Colonic mucosa (tissue), 4 donors: ENCODE data around the gene WBP2. TPM values are rescaled to one million over a fixed set of nuclear protein-coding genes. Genes with fewer than 3 reads are reported as not detected.
"Not testable (repeated sequence)": the region's sequence is repeated elsewhere in the genome, so short reads cannot be mapped to it uniquely, and the experiment has no call there.

Experiments used
- DNase-seq: peaks from one replicate; pipeline ENCODE4 v3.0.0-alpha.2; 2020
- H3K27ac ChIP-seq: fragments of 200-600 bp; one replicate; pipeline ENCODE4 v1.8.0; 2021
- H3K27me3 ChIP-seq: fragments of 200-600 bp; one replicate; pipeline ENCODE4 v1.8.0; 2021
- H3K36me3 ChIP-seq: fragments of 200-600 bp; one replicate; pipeline ENCODE4 v1.8.0; 2021
- H3K4me1 ChIP-seq: fragments of 200-600 bp; one replicate; pipeline ENCODE4 v1.8.0; 2021; ENCODE audit warnings: mild to moderate bottlenecking
- H3K4me3 ChIP-seq: fragments of 200-600 bp; one replicate; pipeline ENCODE4 v1.8.0; 2021
- H3K9ac ChIP-seq, 2 donors: one replicate each; pipeline ENCODE4 v1.7.0; 2013; ENCODE audit warnings: control low read depth in 2 of 2, low read depth in 2 of 2, low read length in 2 of 2
- H3K9me3 ChIP-seq: fragments of 200-600 bp; one replicate; pipeline ENCODE4 v1.8.0; 2021
- intact Hi-C: fragments of 100-400 bp; cut with DNase I; formaldehyde crosslinking; loops from one replicate; pipeline ENCODE4 v1.14.1; 2022
- total RNA-seq, 2 donors: library from RNA; stranded (reverse); fragmentation: NEBNext Ultra II Directional in 1 of 2; extraction: Animal tissue kit (Norgen Biotek cat#: 25700) in 1 of 2; gene quantifications; one replicate each; pipeline ENCODE4 v1.2.1, GENCODE V29; 2021
- TF ChIP-seq, protein P1 (sequence below): fragments of 200-600 bp; IDR thresholded peaks from one replicate; pipeline ENCODE4 v1.8.0; 2022; ENCODE audit warnings: antibody characterized with exemption, mild to moderate bottlenecking
- donor health status: healthy.
- donor health status: DM: no; HTN: no; CAD: no.
- donor health status: DM: no; HTN: no; CAD: no.

WBP2 gene
- total RNA-seq, 2 donors from 2014 or later = 69.8 to 102 TPM

DNA sequence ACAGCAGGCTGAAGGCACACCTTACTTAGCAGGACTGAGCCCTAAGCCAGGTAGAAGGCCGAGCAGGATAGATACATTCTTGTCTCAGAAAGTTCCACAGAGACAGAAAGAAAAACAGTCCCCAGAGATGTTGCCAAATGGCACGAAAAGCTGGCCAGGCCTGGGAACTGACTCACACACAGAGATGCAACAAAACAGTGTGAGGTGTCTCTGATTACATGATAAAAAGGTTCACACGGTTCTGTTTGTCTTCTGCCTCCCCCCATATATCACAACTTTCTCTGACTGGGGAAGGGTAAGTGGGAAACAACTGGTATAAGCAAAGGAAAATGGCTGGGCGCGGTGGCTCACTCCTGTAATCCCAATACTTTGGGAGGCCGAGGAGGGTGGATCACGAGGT lies 1.7 kb downstream of the WBP2 start:
- Histone ChIP-seq H3K4me1 (peaks cover 16% of the 10 kb centered on the region), H3K9me3 (no peaks in the 10 kb centered on the region), H3K36me3 (peaks cover 23% of the 10 kb centered on the region), H3K9ac (no peak overlapping the region), H3K27ac (no peak overlapping the region), H3K27me3 (no peaks in the 10 kb centered on the region), H3K4me3 (no peak overlapping the region)
- TF ChIP-seq, protein P1, sequence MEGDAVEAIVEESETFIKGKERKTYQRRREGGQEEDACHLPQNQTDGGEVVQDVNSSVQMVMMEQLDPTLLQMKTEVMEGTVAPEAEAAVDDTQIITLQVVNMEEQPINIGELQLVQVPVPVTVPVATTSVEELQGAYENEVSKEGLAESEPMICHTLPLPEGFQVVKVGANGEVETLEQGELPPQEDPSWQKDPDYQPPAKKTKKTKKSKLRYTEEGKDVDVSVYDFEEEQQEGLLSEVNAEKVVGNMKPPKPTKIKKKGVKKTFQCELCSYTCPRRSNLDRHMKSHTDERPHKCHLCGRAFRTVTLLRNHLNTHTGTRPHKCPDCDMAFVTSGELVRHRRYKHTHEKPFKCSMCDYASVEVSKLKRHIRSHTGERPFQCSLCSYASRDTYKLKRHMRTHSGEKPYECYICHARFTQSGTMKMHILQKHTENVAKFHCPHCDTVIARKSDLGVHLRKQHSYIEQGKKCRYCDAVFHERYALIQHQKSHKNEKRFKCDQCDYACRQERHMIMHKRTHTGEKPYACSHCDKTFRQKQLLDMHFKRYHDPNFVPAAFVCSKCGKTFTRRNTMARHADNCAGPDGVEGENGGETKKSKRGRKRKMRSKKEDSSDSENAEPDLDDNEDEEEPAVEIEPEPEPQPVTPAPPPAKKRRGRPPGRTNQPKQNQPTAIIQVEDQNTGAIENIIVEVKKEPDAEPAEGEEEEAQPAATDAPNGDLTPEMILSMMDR = no peak
- no peak for DNase-seq
- intact Hi-C loops = no loop called here

DNA sequence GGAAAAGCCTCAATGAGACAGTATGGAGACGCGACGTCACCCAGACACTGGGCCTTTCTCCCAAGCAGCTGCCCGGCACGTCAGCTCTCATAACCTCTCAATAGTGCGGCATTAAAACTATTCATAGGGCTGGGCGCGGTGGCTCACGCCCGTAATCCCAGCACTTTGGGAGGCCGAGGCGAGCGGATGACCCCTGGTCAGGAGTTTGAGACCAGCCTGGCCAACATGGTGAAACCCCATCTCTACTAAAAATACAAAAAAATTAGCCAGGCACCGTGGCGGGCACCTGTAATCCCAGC lies 3.5 kb downstream of the WBP2 start:
- Histone ChIP-seq H3K4me1 (peaks cover 22% of the 10 kb centered on the region), H3K36me3 (peaks cover 32% of the 10 kb centered on the region)
- DNase-seq, H3K4me3 ChIP-seq, H3K9ac ChIP-seq, H3K27me3 ChIP-seq, H3K9me3 ChIP-seq, intact Hi-C loops, H3K27ac ChIP-seq: not testable (repeated sequence)

DNA sequence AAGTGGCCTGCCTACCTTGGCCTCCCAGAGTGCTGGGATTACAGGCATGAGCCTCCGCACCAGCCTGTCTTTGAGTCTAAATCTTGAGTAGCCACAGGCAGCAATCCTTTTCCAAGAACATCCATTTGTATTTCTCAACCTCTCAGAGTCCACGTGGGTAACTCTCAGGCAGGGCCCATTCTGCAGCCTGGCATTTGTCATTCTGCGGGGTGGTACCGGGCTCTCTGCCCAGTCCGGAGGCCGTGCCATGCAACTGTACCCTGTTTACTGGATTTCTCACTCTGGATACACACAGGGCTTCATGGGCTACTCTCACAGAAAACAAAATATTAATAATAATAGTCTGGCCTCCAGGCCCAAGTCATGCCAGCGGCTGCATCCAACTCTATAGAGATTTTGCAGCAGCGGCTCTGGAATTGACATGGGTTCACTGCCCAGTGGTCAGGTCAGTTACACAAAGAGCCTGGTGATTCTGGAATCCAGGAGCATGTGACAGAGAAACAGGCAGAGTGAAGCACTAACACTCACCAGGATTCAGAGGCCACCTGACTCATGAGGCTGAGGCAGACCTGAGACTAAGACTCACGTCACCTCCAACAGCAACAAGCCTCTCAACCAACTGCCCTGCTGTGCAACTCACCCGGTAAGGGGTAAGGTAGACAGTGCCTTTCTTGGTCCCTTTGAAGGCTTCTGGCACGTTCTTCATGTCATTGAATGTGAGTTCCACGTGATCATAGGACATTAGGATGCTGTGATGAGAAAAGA lies 4.0 kb downstream of the WBP2 start:
- TF ChIP-seq, protein P1 = no peak
- Histone ChIP-seq H3K27ac (no peak overlapping the region), H3K9me3 (no peaks in the 10 kb centered on the region), H3K27me3 (no peaks in the 10 kb centered on the region), H3K4me1 (peaks cover 23% of the 10 kb centered on the region), H3K4me3 (no peak overlapping the region), H3K9ac (no peak overlapping the region), H3K36me3 (peaks cover 32% of the 10 kb centered on the region)
- no peak for DNase-seq
- intact Hi-C loops = no loop called here

DNA sequence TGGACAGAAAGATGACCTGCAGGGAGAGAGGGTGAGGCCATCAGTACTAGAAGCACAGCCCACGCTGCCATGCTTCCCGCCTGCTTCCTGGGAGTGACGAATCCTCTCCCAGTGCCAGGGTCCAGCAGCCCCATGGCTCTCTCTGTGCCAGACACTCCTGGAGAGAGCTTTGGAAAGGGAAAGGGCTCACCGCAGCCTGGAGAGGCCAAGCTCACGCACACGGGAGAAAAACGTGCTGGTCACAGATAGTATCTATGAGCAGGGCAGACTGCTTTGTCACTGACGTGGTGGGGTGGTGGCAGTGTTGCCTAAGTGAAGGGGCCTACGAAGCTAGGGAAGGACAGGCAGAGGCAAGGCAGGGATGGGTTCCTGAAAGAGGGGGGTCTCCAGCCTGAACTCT lies 5.4 kb downstream of the WBP2 start:
- Histone ChIP-seq H3K27ac (no peak overlapping the region), H3K9me3 (no peaks in the 10 kb centered on the region), H3K27me3 (no peaks in the 10 kb centered on the region), H3K9ac (no peak overlapping the region), H3K4me1 (peaks cover 35% of the 10 kb centered on the region), H3K4me3 (no peak overlapping the region), H3K36me3 (peaks cover 32% of the 10 kb centered on the region)
- DNase-seq = no peak
- intact Hi-C loops = no loop called here
- TF ChIP-seq, protein P1 = no peak

DNA sequence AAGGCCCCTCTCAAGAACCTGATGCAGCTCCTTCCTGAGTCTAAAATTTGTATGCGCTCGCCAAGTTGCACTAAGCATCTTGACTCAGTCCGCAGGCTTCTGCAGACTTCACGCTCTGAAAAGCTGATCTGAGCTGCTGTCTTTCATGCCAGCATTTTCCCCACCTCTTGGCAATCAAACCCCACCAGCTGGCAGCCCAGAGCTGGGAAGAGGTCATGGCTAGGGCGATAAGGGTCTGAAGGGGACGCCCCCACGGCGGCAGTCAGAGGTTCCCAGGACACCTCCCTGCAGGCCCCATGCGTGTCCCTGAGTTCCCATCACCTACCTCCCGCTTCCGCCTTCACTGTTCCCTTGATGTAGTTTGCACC lies 5.9 kb downstream of the WBP2 start:
- Histone ChIP-seq H3K4me1 (peaks cover 34% of the 10 kb centered on the region), H3K27ac (no peak overlapping the region), H3K9me3 (no peaks in the 10 kb centered on the region), H3K36me3 (peaks cover 32% of the 10 kb centered on the region), H3K4me3 (no peak overlapping the region), H3K9ac (peak overlapping the region in 1 of 2 donors; percentile 1), H3K27me3 (no peaks in the 10 kb centered on the region)
- no peak for DNase-seq
- TF ChIP-seq, protein P1 = no peak
- intact Hi-C loops = no loop called here

DNA sequence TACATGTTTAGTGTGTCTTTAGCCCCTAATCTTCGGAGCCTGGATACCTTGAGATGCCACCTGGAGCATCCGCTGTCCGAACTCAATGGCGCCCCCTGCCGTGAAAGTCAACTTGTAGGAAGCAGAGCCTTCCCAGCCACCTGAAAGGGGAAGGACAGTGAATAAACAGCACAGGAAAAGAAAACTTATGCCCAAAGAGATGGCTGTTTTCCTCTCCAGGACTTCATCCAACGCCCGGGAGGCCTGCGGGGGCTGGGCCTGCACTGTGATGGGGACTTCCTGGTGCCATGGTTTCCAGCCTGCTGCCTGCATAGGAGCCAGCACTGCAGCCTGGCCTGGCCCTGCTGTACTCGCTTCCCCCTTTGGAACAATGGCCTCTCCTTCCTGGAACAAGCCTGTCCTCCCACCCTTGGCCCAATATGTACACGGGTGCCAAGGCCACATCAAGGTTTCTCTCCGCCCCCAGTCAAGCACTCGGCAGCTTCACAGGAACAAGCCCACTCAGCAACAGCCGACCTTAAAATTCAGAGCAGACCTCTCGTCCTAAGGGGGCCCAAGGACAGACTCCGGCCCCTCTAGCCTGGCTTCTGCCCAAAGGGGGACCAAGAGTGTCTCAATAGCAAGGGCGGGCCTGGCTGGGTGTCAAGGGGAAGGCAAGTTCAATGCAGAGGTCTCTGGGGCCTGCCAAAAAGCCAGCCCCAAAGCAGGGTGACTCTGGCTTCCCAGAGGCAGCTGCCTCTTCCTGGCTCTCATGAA lies 6.4 kb downstream of the WBP2 start:
- peaks cover 32% of the 10 kb centered on the region for H3K36me3 ChIP-seq
- H3K4me3 ChIP-seq = no peak overlapping the region
- H3K9ac ChIP-seq = peak overlapping the region in 1 of 2 donors; percentile 1
- intact Hi-C loops = no loop called here
- peak; percentile 93 for DNase-seq
- H3K27ac ChIP-seq = no peak overlapping the region
- TF ChIP-seq, protein P1 = peak; percentile 68
- no peaks in the 10 kb centered on the region for H3K27me3 ChIP-seq
- no peaks in the 10 kb centered on the region for H3K9me3 ChIP-seq
- peaks cover 28% of the 10 kb centered on the region for H3K4me1 ChIP-seq
